PC-3 (cell line): Measurements from ENCODE around the gene IFIT2.

Experiments
- CTCF ChIP-seq: fragments of 300-600 bp; sonication (generic); conservative IDR thresholded peaks from 2 replicates; pipeline ENCODE4 v1.5.1; 2017; ENCODE audit warnings: antibody characterized with exemption, low read depth, mild to moderate bottlenecking, low read length
- EZH2 ChIP-seq: fragments of 300-600 bp; sonication (generic); IDR thresholded peaks from one replicate; pipeline ENCODE4 v1.6.1; 2017; ENCODE audit warnings: antibody characterized with exemption, mild to moderate bottlenecking, low read length; ENCODE audit not compliant: unreplicated experiment
- EZH2phosphoT487 ChIP-seq: fragments of 300-600 bp; sonication (generic); IDR thresholded peaks from 2 replicates; pipeline ENCODE4 v1.6.1; 2018; ENCODE audit warnings: mild to moderate bottlenecking, antibody characterized with exemption, low read length, borderline replicate concordance

- TF ChIP-seq CTCF = no peak
- no peak for TF ChIP-seq EZH2
- no peak for TF ChIP-seq EZH2phosphoT487
These were observed 34.4 kb downstream of the IFIT2 start for GRCh38 chr10:89336241-89336640.
